Right lobe of liver (tissue), 4 donors: Measurements from ENCODE around the gene PTPRD.

Experiments
- CTCF ChIP-seq, 4 donors: fragments of 200-600 bp in 3 of 4; fragments of 450-650 bp in 1 of 4; IDR thresholded peaks; one replicate each; pipeline versions ENCODE4 v1.5.1 to v1.8.0; 2016 to 2022; ENCODE audit warnings: antibody characterized with exemption in 4 of 4, mild to moderate bottlenecking in 2 of 4
- POLR2A ChIP-seq: fragments of 450-650 bp; IDR thresholded peaks from one replicate; pipeline ENCODE4 v1.6.1; 2017; ENCODE audit warnings: antibody characterized with exemption, mild to moderate bottlenecking
- donor health status: DM: no; HTN: no; CAD: no.
- donor health status: DM: no; HTN: no; CAD: no.
- donor health status: DM: no; HTN: yes; CAD: no.

GRCh38 chr9:9992936-9993335, 619.9 kb downstream of the PTPRD start:
- TF ChIP-seq CTCF (IDR thresholded peaks at IDR 0.05) (no peak), POLR2A (no peak)
